ENCODE data around the gene KLHL5. TPM values are rescaled to one million over a fixed set of nuclear protein-coding genes. Genes with fewer than 3 reads are reported as not detected.

The KLHL5 gene
- 34.0 TPM for total RNA-seq
- long read RNA-seq, transcript KLHL5-205 (11 exons, 2,926 nt) = major isoform, 57 of 108 reads
- long read RNA-seq, transcript KLHL5-201 (12 exons, 3,425 nt) = minor isoform, 12 of 108 reads
- long read RNA-seq, partial matches to known transcripts = 13 of 108 reads
- long read RNA-seq, other reads (novel, unspliced or antisense) = 24 of 108 reads

GRCh38 chr4:39062094-39062769 lies at the start of gene KLHL5:
KLHL5 (plus strand) TSS chr4:39062232; CDS start chr4:39062653, 421 bp downstream.
- Histone ChIP-seq H3K9me3 (no peaks in the 10 kb centered on the region), H3K27me3 (no peaks in the 10 kb centered on the region), H3K36me3 (no peaks in the 10 kb centered on the region), H3K4me1 (no peaks in the 10 kb centered on the region), H3K27ac (no peak within 1 kb of the TSS), H3K4me3 (no peak within 1 kb of the TSS)
- TF ChIP-seq CTCF (IDR thresholded peaks at IDR 0.05) = no peak
- no peak for ATAC-seq
- intact Hi-C loops (cut with DNase I) = no loop called here
- DNase-seq = no peak

GRCh38 chr4:39014028-39014427 lies 48.0 kb upstream of the KLHL5 start:
- H3K4me1 ChIP-seq = no peaks in the 10 kb centered on the region
- no peaks in the 10 kb centered on the region for H3K36me3 ChIP-seq
- ATAC-seq (no peak), DNase-seq (no peak)
- no peak for TF ChIP-seq CTCF (IDR thresholded peaks at IDR 0.05)
- no peak overlapping the region for H3K27ac ChIP-seq
- no peak overlapping the region for H3K4me3 ChIP-seq
- intact Hi-C loops (cut with DNase I) = no loop called here
- no peaks in the 10 kb centered on the region for H3K9me3 ChIP-seq
- no peaks in the 10 kb centered on the region for H3K27me3 ChIP-seq

GRCh38 chr4:39020130-39020529 lies 41.9 kb upstream of the KLHL5 start:
- TF ChIP-seq CTCF (IDR thresholded peaks at IDR 0.05) = no peak
- intact Hi-C loops (cut with DNase I) = no loop called here
- H3K4me3 ChIP-seq = no peak overlapping the region
- H3K27ac ChIP-seq = no peak overlapping the region
- DNase-seq (no peak), ATAC-seq (no peak)
- no peaks in the 10 kb centered on the region for H3K9me3 ChIP-seq
- no peaks in the 10 kb centered on the region for H3K36me3 ChIP-seq
- no peaks in the 10 kb centered on the region for H3K4me1 ChIP-seq
- H3K27me3 ChIP-seq = no peaks in the 10 kb centered on the region

GRCh38 chr4:39021631-39022030 lies 40.4 kb upstream of the KLHL5 start:
- no peak overlapping the region for H3K27ac ChIP-seq
- no peak for TF ChIP-seq CTCF (IDR thresholded peaks at IDR 0.05)
- H3K4me1 ChIP-seq = no peaks in the 10 kb centered on the region
- no peaks in the 10 kb centered on the region for H3K9me3 ChIP-seq
- H3K36me3 ChIP-seq = no peaks in the 10 kb centered on the region
- DNase-seq (no peak), ATAC-seq (no peak)
- intact Hi-C loops (cut with DNase I) = no loop called here
- H3K27me3 ChIP-seq = no peaks in the 10 kb centered on the region
- no peak overlapping the region for H3K4me3 ChIP-seq

GRCh38 chr4:39022241-39022640 lies 39.8 kb upstream of the KLHL5 start:
- no peak for DNase-seq
- no peak for ATAC-seq
- no peak for TF ChIP-seq CTCF (IDR thresholded peaks at IDR 0.05)
- no peaks in the 10 kb centered on the region for H3K36me3 ChIP-seq
- H3K4me1 ChIP-seq = no peaks in the 10 kb centered on the region
- no peaks in the 10 kb centered on the region for H3K9me3 ChIP-seq
- H3K4me3 ChIP-seq = no peak overlapping the region
- no peak overlapping the region for H3K27ac ChIP-seq
- no peaks in the 10 kb centered on the region for H3K27me3 ChIP-seq
- intact Hi-C loops (cut with DNase I) = no loop called here

All from upper lobe of right lung (tissue), 1 donor.